Activated CD8-positive, alpha-beta T cell treated with anti-CD3 and anti-CD28 coated beads for 36 hours (primary cell): ENCODE measurements around the gene KLF1. TPM values are rescaled to one million over a fixed set of nuclear protein-coding genes. Genes with fewer than 3 reads are reported as not detected.

Experiments used
- ATAC-seq: fragments of 200-7000 bp; cut with Tn5 transposase; one replicate; pipeline ENCODE4 v1.10.0; 2021; ENCODE audit warnings: mild to moderate bottlenecking, moderate library complexity
- CTCF ChIA-PET: fragments of 350-600 bp; sonication (Branson Sonifier 250); formaldehyde crosslinking; loops from one replicate; lab custom pipeline; 2021; ENCODE audit warnings: antibody characterized with exemption; lab: Charles Lee
- POLR2A ChIA-PET: fragments of 350-600 bp; sonication (Branson Sonifier 250); formaldehyde crosslinking; loops from one replicate; lab custom pipeline; 2021; ENCODE audit warnings: antibody characterized with exemption; lab: Charles Lee
- DNase-seq: peaks from one replicate; pipeline ENCODE4 v3.0.0-alpha.2; 2020
- H3K27ac Mint-ChIP-seq: one replicate; pipeline ENCODE4 v1.8.0; 2021; ENCODE audit warnings: mild to moderate bottlenecking, mixed read lengths
- H3K27me3 Mint-ChIP-seq: one replicate; pipeline ENCODE4 v1.8.0; 2021; ENCODE audit warnings: mixed read lengths
- H3K36me3 Mint-ChIP-seq: one replicate; pipeline ENCODE4 v1.8.0; 2021; ENCODE audit warnings: low read depth, mixed read lengths
- H3K4me1 Mint-ChIP-seq: one replicate; pipeline ENCODE4 v1.8.0; 2021; ENCODE audit warnings: low read depth, mixed read lengths
- H3K4me3 Mint-ChIP-seq: one replicate; pipeline ENCODE4 v1.8.0; 2021; ENCODE audit warnings: mild to moderate bottlenecking, moderate library complexity, mixed read lengths
- H3K9me3 Mint-ChIP-seq: one replicate; pipeline ENCODE4 v1.8.0; 2021; ENCODE audit warnings: mixed read lengths
- CTCF ChIP-seq: fragments of 200-600 bp; IDR thresholded peaks from one replicate; pipeline ENCODE4 v1.8.0; 2022; ENCODE audit warnings: antibody characterized with exemption, mild to moderate bottlenecking
- intact Hi-C: fragments of 100-400 bp; cut with micrococcal nuclease; formaldehyde crosslinking; loops from one replicate; pipeline ENCODE4 v1.10.0; 2022
- total RNA-seq, 2 experiments: library from RNA; stranded (reverse); gene quantifications; one replicate each; pipeline ENCODE4 v1.2.3, GENCODE V29; 2021

Gene KLF1
- total RNA-seq, 2 experiments from 2014 or later, result 0.32 to 0.38 TPM

DNA sequence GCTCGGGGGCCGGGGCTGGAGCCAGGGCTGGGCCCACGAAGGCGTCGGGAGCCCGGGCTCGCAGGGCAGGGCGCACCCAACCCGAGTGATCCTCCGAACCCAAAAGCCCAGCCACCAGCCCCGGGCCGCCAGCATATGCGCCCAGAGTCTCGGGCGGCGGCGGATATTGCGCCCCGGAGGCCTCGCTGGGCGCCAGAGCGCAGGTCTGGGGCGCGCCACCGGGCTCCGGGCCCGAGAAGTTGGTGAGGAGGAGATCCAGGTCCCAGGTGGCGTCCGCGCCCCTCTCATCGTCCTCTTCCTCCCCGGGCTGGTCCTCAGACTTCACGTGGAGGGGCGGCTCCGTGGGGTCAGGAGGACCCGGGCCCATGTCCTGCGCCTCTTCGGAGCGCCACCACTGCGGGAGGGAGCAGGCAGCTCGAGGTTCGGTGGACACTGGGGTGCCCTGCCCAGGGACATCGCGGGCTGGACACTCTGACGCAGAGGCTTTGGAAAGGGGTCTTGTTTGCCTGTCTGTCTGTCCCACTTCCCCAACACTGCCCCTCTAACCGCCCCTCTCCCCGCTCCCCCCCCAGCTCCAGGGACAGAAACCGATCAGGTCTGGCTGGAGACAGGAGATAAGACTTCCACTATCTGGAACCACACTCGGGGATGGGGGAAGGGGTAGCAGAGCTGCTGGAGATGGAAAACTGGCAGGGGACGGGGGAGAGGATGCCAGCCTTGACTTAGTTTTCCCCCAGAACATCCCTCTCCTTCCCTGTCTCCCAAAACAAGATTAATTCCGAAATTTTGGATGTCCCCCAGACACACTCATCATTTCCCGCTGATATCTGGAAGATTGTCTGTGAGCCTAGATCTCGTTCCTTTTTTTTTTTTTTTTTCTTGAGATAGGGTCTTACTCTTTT lies 1.0 kb downstream of the KLF1 start:
- H3K27ac Mint-ChIP-seq, result no peak overlapping the region
- H3K36me3 Mint-ChIP-seq, result peaks cover under 1% of the 10 kb centered on the region
- peak overlapping the region; percentile 64 for H3K4me3 Mint-ChIP-seq
- no peak for DNase-seq
- H3K27me3 Mint-ChIP-seq, result no peaks in the 10 kb centered on the region
- CTCF ChIA-PET, result interaction anchor here (0.7 to 9.0 kb wide), 17 partner anchors 10 to 128 kb away, joined by 3 to 67 read pairs (median 5); partner anchors contain the start of genes CALR, FARSA and SYCE2
- peak; percentile 63 for TF ChIP-seq CTCF
- intact Hi-C loops, result loop anchor here (10.0 kb wide), 1 partner anchor 49 kb away; the partner anchor contains the start of genes CALR and FARSA
- peak; percentile 4 for ATAC-seq
- H3K9me3 Mint-ChIP-seq, result peaks cover 7% of the 10 kb centered on the region
- POLR2A ChIA-PET, result interaction anchor here (1.0 to 2.3 kb wide), 11 partner anchors 10 to 164 kb away, joined by 3 to 8 read pairs (median 4); partner anchors contain the start of genes RNASEH2A and SYCE2
- H3K4me1 Mint-ChIP-seq, result peaks cover 17% of the 10 kb centered on the region

GRCh38 chr19:12884926-12885748 lies 1.9 kb downstream of the KLF1 start:
- intact Hi-C loops, result loop anchor here (10.0 kb wide), 1 partner anchor 50 kb away; the partner anchor contains the start of genes CALR and FARSA
- POLR2A ChIA-PET, result interaction anchor here (0.6 to 2.3 kb wide), 15 partner anchors 9 to 163 kb away, joined by 3 to 8 read pairs (median 4); partner anchors contain the start of genes RNASEH2A and SYCE2
- ATAC-seq (peak; percentile 80), DNase-seq (peak; percentile 98)
- no peaks in the 10 kb centered on the region for H3K27me3 Mint-ChIP-seq
- H3K9me3 Mint-ChIP-seq, result peaks cover 7% of the 10 kb centered on the region
- H3K4me1 Mint-ChIP-seq, result peaks cover 18% of the 10 kb centered on the region
- peak overlapping the region; percentile 89 for H3K27ac Mint-ChIP-seq
- CTCF ChIA-PET, result interaction anchor here (0.6 to 9.0 kb wide), 19 partner anchors 12 to 127 kb away, joined by 3 to 67 read pairs (median 5); partner anchors contain the start of genes CALR, FARSA and SYCE2
- H3K36me3 Mint-ChIP-seq, result no peaks in the 10 kb centered on the region
- TF ChIP-seq CTCF, result peak; percentile 90
- peak overlapping the region; percentile 86 for H3K4me3 Mint-ChIP-seq

GRCh38 chr19:12884627-12884925 lies 2.4 kb downstream of the KLF1 start:
- H3K27ac Mint-ChIP-seq, result peak overlapping the region; percentile 89
- no peaks in the 10 kb centered on the region for H3K27me3 Mint-ChIP-seq
- peaks cover 18% of the 10 kb centered on the region for H3K4me1 Mint-ChIP-seq
- ChIA-PET POLR2A (interaction anchor here (0.6 to 2.3 kb wide), 12 partner anchors 9 to 162 kb away, joined by 3 to 8 read pairs (median 4); partner anchors contain the start of genes RNASEH2A and SYCE2), CTCF (interaction anchor here (0.6 to 9.0 kb wide), 18 partner anchors 11 to 138 kb away, joined by 3 to 67 read pairs (median 5); partner anchors contain the start of genes CALR, FARSA and SYCE2)
- H3K4me3 Mint-ChIP-seq, result peak overlapping the region; percentile 86
- peaks cover 7% of the 10 kb centered on the region for H3K9me3 Mint-ChIP-seq
- intact Hi-C loops, result loop anchor here (10.0 kb wide), 1 partner anchor 50 kb away; the partner anchor contains the start of genes CALR and FARSA
- TF ChIP-seq CTCF, result no peak
- DNase-seq, result no peak
- no peak for ATAC-seq
- no peaks in the 10 kb centered on the region for H3K36me3 Mint-ChIP-seq

- POLR2A ChIA-PET, result interaction anchor here (0.9 to 2.3 kb wide), 7 partner anchors 8 to 162 kb away, joined by 3 to 8 read pairs (median 7); partner anchors contain the start of gene SYCE2
- Mint-ChIP-seq H3K27me3 (no peaks in the 10 kb centered on the region), H3K9me3 (peaks cover 7% of the 10 kb centered on the region), H3K36me3 (no peaks in the 10 kb centered on the region), H3K4me3 (peak overlapping the region; percentile 86), H3K4me1 (peaks cover 18% of the 10 kb centered on the region), H3K27ac (no peak overlapping the region)
- CTCF ChIA-PET, result interaction anchor here (0.8 to 9.0 kb wide), 9 partner anchors 15 to 137 kb away, joined by 3 to 67 read pairs (median 5); partner anchors contain the start of genes CALR and SYCE2
- no peak for DNase-seq
- no peak for ATAC-seq
- no peak for TF ChIP-seq CTCF
- intact Hi-C loops, result loop anchor here (10.0 kb wide), 1 partner anchor 51 kb away; the partner anchor contains the start of genes CALR and FARSA
Observed at GRCh38 chr19:12884202-12884601, 2.8 kb downstream of the KLF1 start.
